Common myeloid progenitor, CD34-positive (primary cell): ENCODE measurements around the gene ITGAL.
"Not testable (repeated sequence)": the region's sequence is repeated elsewhere in the genome, so short reads cannot be mapped to it uniquely, and the experiment has no call there.

Source experiments
- CTCF ChIA-PET: fragments of 350-600 bp; sonication (Branson Sonifier 250); formaldehyde crosslinking; loops from one replicate; lab custom pipeline; 2021; ENCODE audit warnings: antibody characterized with exemption; lab: Charles Lee
- POLR2A ChIA-PET: fragments of 350-600 bp; sonication (Branson Sonifier 250); formaldehyde crosslinking; loops from one replicate; lab custom pipeline; 2021; ENCODE audit warnings: antibody characterized with exemption; lab: Charles Lee
- DNase-seq, 3 donors: peaks; one replicate each; pipeline versions ENCODE4 v3.0.0 to v3.0.0-alpha.2; 2013
- H3K27ac ChIP-seq, 2 experiments: 1 replicate in 1 of 2; 2 replicates in 1 of 2; pipeline ENCODE4 v1.7.0; 2013; ENCODE audit warnings: inconsistent platforms in 2 of 2, low read length in 2 of 2, mild to moderate bottlenecking in 2 of 2, low read depth in 1 of 2, moderate library complexity in 1 of 2; ENCODE audit not compliant: severe bottlenecking in 2 of 2, insufficient read depth in 1 of 2, poor library complexity in 1 of 2
- H3K27me3 ChIP-seq, 5 experiments: replicated peaks in 2 of 5; 1 replicate in 3 of 5; 2 replicates in 2 of 5; pipeline versions ENCODE4 v1.6.1 to v1.7.0; 2013; ENCODE audit warnings: low read length in 4 of 5, mild to moderate bottlenecking in 2 of 5, moderate library complexity in 2 of 5, inconsistent platforms in 1 of 5; ENCODE audit not compliant: insufficient read depth in 5 of 5, control insufficient read depth in 4 of 5
- H3K36me3 ChIP-seq, 4 experiments: 1 replicate in 2 of 4; 2 replicates in 2 of 4; pipeline versions ENCODE4 v1.6.1 to v1.7.0; 2013; ENCODE audit warnings: low read length in 3 of 4, control low read depth in 1 of 4, mild to moderate bottlenecking in 1 of 4; ENCODE audit not compliant: control insufficient read depth in 4 of 4, insufficient read depth in 4 of 4
- H3K4me1 ChIP-seq, 4 experiments: 1 replicate in 3 of 4; 2 replicates in 1 of 4; pipeline versions ENCODE4 v1.6.1 to v1.7.1; 2013; ENCODE audit warnings: low read length in 3 of 4, mild to moderate bottlenecking in 3 of 4, control low read depth in 1 of 4, inconsistent platforms in 1 of 4, moderate library complexity in 1 of 4; ENCODE audit not compliant: control insufficient read depth in 4 of 4, insufficient read depth in 4 of 4; ENCODE audit errors: control extremely low read depth in 1 of 4
- H3K4me3 ChIP-seq, 7 experiments: 1 replicate in 4 of 7; 2 replicates in 3 of 7; pipeline versions ENCODE4 v1.5.1 to v1.7.0; 2013; ENCODE audit warnings: mild to moderate bottlenecking in 7 of 7, low read length in 6 of 7, moderate library complexity in 6 of 7, inconsistent platforms in 2 of 7, low read depth in 2 of 7, control low read depth in 1 of 7; ENCODE audit not compliant: insufficient read depth in 4 of 7, control insufficient read depth in 1 of 7; ENCODE audit errors: extremely low read depth in 1 of 7
- H3K9me3 ChIP-seq, 5 experiments: 1 replicate in 4 of 5; 2 replicates in 1 of 5; pipeline versions ENCODE4 v1.6.1 to v1.7.1; 2013; ENCODE audit warnings: low read length in 4 of 5, mild to moderate bottlenecking in 2 of 5, inconsistent platforms in 1 of 5, low read depth in 1 of 5, moderate library complexity in 1 of 5; ENCODE audit not compliant: control insufficient read depth in 4 of 5, insufficient read depth in 2 of 5; ENCODE audit errors: control extremely low read depth in 1 of 5
- WGBS: methylation state at CpG from one replicate; pipeline ENCODE4 v1.1.5; 2013; ENCODE audit not compliant: insufficient coverage; 5-methylcytosine and 5-hydroxymethylcytosine counted together

Gene ITGAL

DNA sequence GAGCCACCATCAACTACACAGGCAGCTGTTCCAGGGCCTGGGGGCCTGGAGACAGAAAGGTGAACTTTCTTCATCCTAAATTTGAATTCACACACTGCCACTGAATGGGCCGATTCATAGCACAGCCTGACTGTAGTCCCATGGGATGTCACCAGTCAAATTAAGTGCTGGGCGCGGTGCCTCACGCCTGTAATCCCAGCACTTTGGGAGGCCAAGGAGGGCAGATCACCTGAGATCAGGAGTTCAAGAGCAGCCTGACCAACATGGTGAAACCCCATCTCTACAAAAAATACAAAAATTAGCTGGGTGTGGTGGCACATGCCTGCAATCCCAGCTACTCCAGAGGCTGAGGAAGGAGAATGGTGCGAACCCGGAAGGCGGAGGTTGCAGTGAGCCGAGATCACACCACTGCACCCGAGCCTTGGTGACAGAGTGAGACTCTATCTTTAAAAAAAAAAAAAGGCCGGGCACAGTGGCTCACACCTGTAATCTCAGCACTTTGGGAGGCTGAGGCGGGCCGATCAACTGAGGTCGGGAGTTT is 67.5 kb downstream of the ITGAL start:
- CTCF ChIA-PET: interaction anchor here (1.1 kb wide), 1 partner anchor 91 kb away, joined by 4 read pairs; no protein-coding TSS in a partner anchor
- H3K36me3 ChIP-seq, DNase-seq, H3K4me3 ChIP-seq, POLR2A ChIA-PET, H3K27ac ChIP-seq, H3K27me3 ChIP-seq, H3K9me3 ChIP-seq: not testable (repeated sequence)
- peaks cover 4 to 16% (median 15%) of the 10 kb centered on the region in 4 experiments for H3K4me1 ChIP-seq
- 92% methylated on average over 9 of the region's 13 CpGs for WGBS

GRCh38 chr16:30540916-30541464 is 68.4 kb downstream of the ITGAL start:
- CTCF ChIA-PET: interaction anchor here (0.7 to 1.4 kb wide), 2 partner anchors 16 to 46 kb away, joined by 3 to 5 read pairs; no protein-coding TSS in a partner anchor
- POLR2A ChIA-PET, H3K27me3 ChIP-seq, H3K27ac ChIP-seq, H3K4me3 ChIP-seq, H3K36me3 ChIP-seq, H3K9me3 ChIP-seq: not testable (repeated sequence)
- 93% methylated on average over 9 of the region's 9 CpGs for whole genome bisulfite sequencing
- H3K4me1 ChIP-seq: peaks cover 3 to 10% (median 8%) of the 10 kb centered on the region in 4 experiments
- peak in 1 of 3 donors; percentile 61 for DNase-seq

- POLR2A ChIA-PET: no interaction called here
- WGBS: 100% methylated on average over 4 of the region's 10 CpGs
- peak in 1 of 3 donors; percentile 19 for DNase-seq
- H3K27ac ChIP-seq: no peak overlapping the region
- peaks cover 0 to 15% (median 6%) of the 10 kb centered on the region in 4 experiments for H3K4me1 ChIP-seq
- H3K4me3 ChIP-seq: no peak overlapping the region
- no peaks in the 10 kb centered on the region for H3K9me3 ChIP-seq
- peaks cover 0 to 3% (median 2%) of the 10 kb centered on the region in 4 experiments for H3K36me3 ChIP-seq
- no peaks in the 10 kb centered on the region for H3K27me3 ChIP-seq
- CTCF ChIA-PET: interaction anchor here (0.7 to 1.4 kb wide), 3 partner anchors 15 to 112 kb away, joined by 3 to 5 read pairs (median 3); partner anchors contain the start of gene DCTPP1
Observed at GRCh38 chr16:30541502-30542329, 69.2 kb downstream of the ITGAL start.

- ChIA-PET POLR2A (no interaction called here), CTCF (interaction anchor here (1.4 kb wide), 1 partner anchor 17 kb away, joined by 3 read pairs; no protein-coding TSS in a partner anchor)
- Histone ChIP-seq H3K27me3 (no peaks in the 10 kb centered on the region), H3K27ac (no peak overlapping the region), H3K9me3 (no peaks in the 10 kb centered on the region), H3K36me3 (peaks cover 0 to 4% (median 2%) of the 10 kb centered on the region in 4 experiments), H3K4me3 (no peak overlapping the region), H3K4me1 (peaks cover 0 to 15% (median 6%) of the 10 kb centered on the region in 4 experiments)
- DNase-seq: no peak
- 98% methylated on average over 4 of the region's 5 CpGs for WGBS
Observed at GRCh38 chr16:30543067-30543466, 70.5 kb downstream of the ITGAL start.

DNA sequence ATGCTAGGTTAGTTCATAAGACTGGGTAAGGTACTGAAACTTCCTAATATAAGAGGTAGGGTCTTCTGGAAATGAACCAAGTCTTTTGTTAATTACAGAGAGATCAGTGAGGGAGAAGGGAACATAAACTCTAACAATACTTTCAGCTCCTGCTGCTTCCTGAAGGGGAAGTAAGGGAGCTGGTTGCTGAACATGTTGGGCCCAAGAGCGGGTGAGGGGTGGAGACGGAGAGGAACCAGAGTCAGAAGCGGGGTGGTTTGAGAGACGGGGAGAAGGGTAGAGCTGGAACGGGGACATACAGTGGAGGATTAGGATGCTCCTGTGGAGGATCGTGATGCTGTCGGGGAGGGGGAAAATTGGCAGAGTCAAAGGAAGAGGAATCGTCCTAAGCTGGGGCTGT is 73.6 kb downstream of the ITGAL start:
- Histone ChIP-seq H3K4me3 (peak overlapping the region in 2 of 7 experiments; percentile 11 to 23), H3K4me1 (peaks cover 0 to 15% (median 6%) of the 10 kb centered on the region in 4 experiments), H3K9me3 (no peaks in the 10 kb centered on the region), H3K27me3 (no peaks in the 10 kb centered on the region), H3K36me3 (peaks cover 0 to 4% (median 0%) of the 10 kb centered on the region in 4 experiments), H3K27ac (no peak overlapping the region)
- DNase-seq: peak in 2 of 3 donors; percentile 28 to 40
- WGBS: 45% methylated on average over 8 of the region's 8 CpGs
- POLR2A ChIA-PET: no interaction called here
- CTCF ChIA-PET: interaction anchor here (0.7 to 1.9 kb wide), 7 partner anchors 9 to 88 kb away, joined by 3 to 17 read pairs (median 4); partner anchors contain the start of genes ZNF747 and ZNF764

- 94% methylated on average over 7 of the region's 8 CpGs for WGBS
- Histone ChIP-seq H3K27ac (no peak overlapping the region), H3K9me3 (no peaks in the 10 kb centered on the region), H3K36me3 (peaks cover 0 to 10% (median 3%) of the 10 kb centered on the region in 4 experiments), H3K4me1 (peaks cover 0 to 23% (median 15%) of the 10 kb centered on the region in 4 experiments), H3K4me3 (no peak overlapping the region), H3K27me3 (no peaks in the 10 kb centered on the region)
- ChIA-PET POLR2A (no interaction called here), CTCF (interaction anchor here (1.0 to 2.0 kb wide), 4 partner anchors 9 to 30 kb away, joined by 3 to 7 read pairs (median 4); no protein-coding TSS in a partner anchor)
- peak in 2 of 3 donors; percentile 38 to 66 for DNase-seq
Observed at GRCh38 chr16:30548416-30549253, 76.1 kb downstream of the ITGAL start.
